MM.1S (cell line): ENCODE results near the gene CDHR5.

Experiments used
- EZH2 ChIP-seq: fragments of 300-600 bp; sonication (generic); optimal IDR thresholded peaks from 2 replicates; pipeline ENCODE3; 2017; ENCODE audit warnings: low read depth, mild to moderate bottlenecking, antibody characterized with exemption, low read length, mixed read lengths
- EZH2phosphoT487 ChIP-seq: fragments of 300-600 bp; sonication (generic); IDR thresholded peaks from 2 replicates; pipeline ENCODE4 v1.6.1; 2018; ENCODE audit warnings: antibody characterized with exemption, low read length

DNA sequence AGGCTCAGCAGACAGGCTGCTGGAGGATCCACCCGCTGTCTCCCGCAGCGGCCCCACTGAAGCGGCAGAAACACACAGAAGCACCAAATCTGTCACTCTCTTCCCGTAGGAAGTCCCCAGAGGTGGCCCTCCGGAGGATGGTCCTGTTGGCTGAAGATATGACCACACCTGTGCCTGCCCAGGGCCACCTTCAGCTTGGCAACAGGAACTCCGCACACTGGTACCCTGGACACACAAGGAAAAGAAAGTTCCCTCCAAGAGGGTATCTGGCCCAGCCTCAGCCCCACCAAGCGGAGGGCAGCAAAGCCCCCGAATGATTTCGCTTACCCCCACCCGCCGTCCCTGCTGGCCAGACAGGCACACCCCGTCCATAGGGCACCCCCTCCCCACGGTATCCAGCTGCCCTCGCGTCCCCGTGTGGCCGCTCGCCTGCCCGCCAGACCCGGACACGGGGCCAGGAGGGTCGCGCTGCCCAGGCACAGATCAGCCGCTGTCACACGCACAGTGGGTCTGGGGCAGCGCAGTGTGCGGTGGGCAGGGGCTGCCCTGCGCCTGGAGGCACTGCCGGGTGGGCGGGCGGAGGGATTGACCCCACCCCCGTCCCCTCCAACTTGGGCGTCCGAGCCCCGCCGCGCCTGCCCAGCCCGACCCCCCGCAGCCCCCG is 57.0 kb downstream of the CDHR5 start:
- TF ChIP-seq EZH2phosphoT487 (no peak), EZH2 (no peak)
